ENCODE data around the gene PNMA6E. TPM values are rescaled to one million over a fixed set of nuclear protein-coding genes. Genes with fewer than 3 reads are reported as not detected.
"Not testable (repeated sequence)": the region's sequence is repeated elsewhere in the genome, so short reads cannot be mapped to it uniquely, and the experiment has no call there.

Gene PNMA6E
- polyA plus RNA-seq, 1 experiment = not detected

DNA sequence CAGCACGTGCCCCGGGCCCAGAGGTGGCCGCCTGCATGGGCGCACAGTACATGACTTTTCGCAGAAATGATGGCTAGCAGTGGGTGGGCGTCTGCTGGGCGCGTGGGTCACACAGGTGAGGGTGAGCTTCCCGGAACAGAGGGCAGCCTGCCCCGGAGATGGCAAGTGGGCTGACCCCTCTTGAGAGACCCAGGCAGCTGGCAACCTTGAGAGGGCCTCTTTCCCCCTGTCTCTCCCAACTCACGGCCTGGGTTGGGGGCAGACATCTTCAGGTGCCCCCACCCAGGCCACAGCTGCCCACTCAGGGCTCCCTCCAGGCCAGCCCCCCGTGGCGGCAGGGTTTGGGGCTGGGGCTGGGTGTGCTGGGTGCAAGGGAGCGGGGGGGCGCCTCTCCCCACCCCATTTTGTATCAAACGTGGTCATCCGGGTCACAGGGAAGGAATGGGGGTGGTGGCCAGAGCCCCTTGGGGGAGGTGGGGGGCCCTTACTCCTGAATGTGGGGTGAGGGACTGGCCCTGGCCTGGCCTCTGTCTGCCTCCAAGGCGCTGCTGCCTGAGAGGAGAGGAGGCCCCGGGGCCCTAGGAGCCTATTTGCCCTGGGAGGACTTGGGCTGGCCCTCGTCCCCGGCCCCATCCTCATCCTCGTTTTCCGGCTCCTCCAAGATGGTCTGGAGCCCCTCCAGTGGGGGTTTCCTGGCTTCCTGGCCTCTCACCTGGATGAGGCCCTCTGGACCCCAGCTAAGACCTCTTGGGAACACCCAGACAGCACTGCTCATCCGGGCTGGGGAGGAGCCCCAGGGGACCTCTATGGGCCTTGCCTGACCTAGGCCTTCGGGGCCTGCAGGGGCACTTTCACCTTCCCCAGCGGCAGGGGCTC lies 4.6 kb downstream of the PNMA6E start:
- Histone ChIP-seq H3K4me3 (ENCODE audit: low read depth, low read length) (no peak overlapping the region), H3K27ac (ENCODE audit: low read depth, low read length) (no peak overlapping the region), H3K9me3 (ENCODE audit: control insufficient read depth, insufficient read depth, low read length) (peaks cover 3% of the 10 kb centered on the region; the same call in 1 of the 2 replicates), H3K27me3 (ENCODE audit: control insufficient read depth, insufficient read depth, low read length) (no peaks in the 10 kb centered on the region)
- ChIA-PET CTCF (no interaction called here), POLR2A (no interaction called here)
- TF ChIP-seq, protein P1, sequence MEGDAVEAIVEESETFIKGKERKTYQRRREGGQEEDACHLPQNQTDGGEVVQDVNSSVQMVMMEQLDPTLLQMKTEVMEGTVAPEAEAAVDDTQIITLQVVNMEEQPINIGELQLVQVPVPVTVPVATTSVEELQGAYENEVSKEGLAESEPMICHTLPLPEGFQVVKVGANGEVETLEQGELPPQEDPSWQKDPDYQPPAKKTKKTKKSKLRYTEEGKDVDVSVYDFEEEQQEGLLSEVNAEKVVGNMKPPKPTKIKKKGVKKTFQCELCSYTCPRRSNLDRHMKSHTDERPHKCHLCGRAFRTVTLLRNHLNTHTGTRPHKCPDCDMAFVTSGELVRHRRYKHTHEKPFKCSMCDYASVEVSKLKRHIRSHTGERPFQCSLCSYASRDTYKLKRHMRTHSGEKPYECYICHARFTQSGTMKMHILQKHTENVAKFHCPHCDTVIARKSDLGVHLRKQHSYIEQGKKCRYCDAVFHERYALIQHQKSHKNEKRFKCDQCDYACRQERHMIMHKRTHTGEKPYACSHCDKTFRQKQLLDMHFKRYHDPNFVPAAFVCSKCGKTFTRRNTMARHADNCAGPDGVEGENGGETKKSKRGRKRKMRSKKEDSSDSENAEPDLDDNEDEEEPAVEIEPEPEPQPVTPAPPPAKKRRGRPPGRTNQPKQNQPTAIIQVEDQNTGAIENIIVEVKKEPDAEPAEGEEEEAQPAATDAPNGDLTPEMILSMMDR (IDR thresholded peaks at IDR 0.05; ENCODE audit: low read depth, low read length) = no peak
- DNase-seq (ENCODE audit: low read depth, low spot score) = no peak

DNA sequence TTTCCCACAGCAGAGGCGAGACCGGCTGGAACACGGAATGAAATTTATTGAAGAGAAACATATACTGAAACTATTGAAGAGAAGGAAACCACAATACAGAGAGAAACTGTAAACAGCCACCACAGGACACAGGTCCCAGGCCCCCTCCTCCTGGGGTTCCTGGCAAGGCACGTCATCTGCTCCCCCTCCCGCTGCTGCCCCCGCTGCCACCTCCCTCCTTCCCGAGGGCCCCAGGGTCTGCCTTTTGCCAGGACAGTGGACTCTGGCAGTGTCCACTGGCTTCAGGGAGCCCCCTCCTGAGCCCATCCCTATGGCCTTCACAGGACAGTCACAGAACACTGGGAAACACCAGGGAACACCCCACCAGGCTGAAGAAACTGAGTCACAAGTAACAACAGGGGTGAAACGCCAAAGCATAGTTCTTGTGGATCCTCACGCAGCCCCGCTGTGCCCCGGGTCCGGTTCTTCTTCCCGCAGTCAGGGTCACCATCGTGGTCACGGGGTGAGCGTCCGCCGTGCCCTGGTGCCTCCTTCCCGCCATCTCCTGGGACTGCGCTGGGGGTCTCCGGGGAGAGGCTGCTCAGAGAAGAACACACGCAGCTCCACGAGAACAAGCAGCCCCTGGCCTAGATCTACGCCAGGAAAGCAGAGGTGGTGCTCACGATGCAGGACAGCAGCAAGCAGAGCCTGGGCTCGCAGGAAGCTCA lies 5.4 kb downstream of the PNMA6E start:
- no peak for DNase-seq (ENCODE audit: low read depth, low spot score)
- ChIA-PET CTCF (no interaction called here), POLR2A (no interaction called here)
- Histone ChIP-seq H3K4me3 (ENCODE audit: low read depth, low read length) (no peak overlapping the region), H3K27me3 (ENCODE audit: control insufficient read depth, insufficient read depth, low read length) (no peaks in the 10 kb centered on the region), H3K9me3 (ENCODE audit: control insufficient read depth, insufficient read depth, low read length) (peaks cover 3% of the 10 kb centered on the region; the same call in 1 of the 2 replicates), H3K27ac (ENCODE audit: low read depth, low read length) (no peak overlapping the region)
- TF ChIP-seq, protein P1 (IDR thresholded peaks at IDR 0.05; ENCODE audit: low read depth, low read length) = no peak

DNA sequence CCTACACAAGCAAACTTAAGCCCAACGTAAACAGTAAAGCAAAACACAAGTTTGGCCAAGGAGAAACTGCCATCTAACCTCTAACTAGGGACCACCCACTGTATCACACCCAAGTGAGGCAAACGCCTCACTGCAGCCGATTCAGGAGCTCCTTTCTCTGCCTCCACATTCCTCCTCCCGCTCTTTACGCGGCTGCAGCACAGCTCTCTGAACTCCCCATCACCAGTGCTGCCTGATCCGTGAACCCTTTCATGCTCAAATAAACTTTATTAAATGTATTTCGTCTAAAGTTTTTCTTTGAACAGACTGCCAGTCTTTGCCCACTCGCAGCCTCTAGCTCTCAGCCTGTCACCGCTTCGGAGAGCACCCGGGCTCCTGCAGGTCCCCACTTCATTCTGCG lies 6.5 kb downstream of the PNMA6E start:
- DNase-seq (ENCODE audit: low read depth, low spot score) = no peak
- ChIA-PET CTCF (interaction anchor here (0.9 kb wide), 1 partner anchor 66 kb away, joined by 3 read pairs; no protein-coding TSS in a partner anchor), POLR2A (no interaction called here)
- TF ChIP-seq, protein P1 (IDR thresholded peaks at IDR 0.05; ENCODE audit: low read depth, low read length) = no peak
- H3K27me3 ChIP-seq (ENCODE audit: control insufficient read depth, insufficient read depth, low read length) = no peaks in the 10 kb centered on the region
- no peak overlapping the region for H3K4me3 ChIP-seq (ENCODE audit: low read depth, low read length)
- H3K9me3 ChIP-seq (ENCODE audit: control insufficient read depth, insufficient read depth, low read length) = peaks cover 3% of the 10 kb centered on the region; the same call in 1 of the 2 replicates
- no peak overlapping the region for H3K27ac ChIP-seq (ENCODE audit: low read depth, low read length)

DNA sequence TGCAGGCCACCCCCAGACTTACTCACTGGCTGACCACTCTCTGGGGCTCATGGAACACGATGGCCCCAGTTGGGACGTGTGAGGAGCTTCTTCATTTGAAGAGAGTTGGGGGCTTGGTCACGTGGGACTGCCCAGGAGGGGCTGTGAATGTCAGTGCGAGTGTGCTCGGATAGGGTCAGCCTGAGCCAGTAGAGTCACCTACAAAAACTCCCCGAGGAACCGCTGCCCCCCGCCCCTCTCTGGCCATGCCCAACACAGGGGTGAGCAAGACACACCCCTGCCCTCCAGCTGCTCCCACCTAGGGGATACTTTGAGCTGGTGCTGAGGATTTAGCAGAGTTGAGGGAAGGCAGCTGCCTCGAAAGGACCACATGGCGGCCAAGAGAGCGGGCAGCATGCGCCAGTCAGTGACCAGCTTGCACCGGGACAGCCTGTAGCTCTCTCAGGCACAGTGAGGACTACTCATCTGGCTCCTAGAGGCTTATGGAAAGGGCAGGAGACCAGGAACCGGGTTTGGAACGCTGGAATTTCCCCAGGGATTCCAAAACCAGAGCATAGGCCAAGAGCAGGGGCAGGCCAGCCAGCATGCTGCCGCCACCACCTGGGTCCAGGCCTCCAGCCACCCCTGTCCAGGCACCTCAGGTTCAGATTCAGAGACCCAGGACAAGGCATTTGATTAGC lies 8.4 kb downstream of the PNMA6E start:
- ChIA-PET CTCF (no interaction called here), POLR2A (no interaction called here)
- TF ChIP-seq, protein P1 (IDR thresholded peaks at IDR 0.05; ENCODE audit: low read depth, low read length) = no peak
- H3K27me3 ChIP-seq (ENCODE audit: control insufficient read depth, insufficient read depth, low read length) = no peaks in the 10 kb centered on the region
- DNase-seq (ENCODE audit: low read depth, low spot score) = no peak
- no peak overlapping the region for H3K27ac ChIP-seq (ENCODE audit: low read depth, low read length)
- H3K9me3 ChIP-seq (ENCODE audit: control insufficient read depth, insufficient read depth, low read length) = peaks cover 3% of the 10 kb centered on the region; the same call in 1 of the 2 replicates
- no peak overlapping the region for H3K4me3 ChIP-seq (ENCODE audit: low read depth, low read length)

DNA sequence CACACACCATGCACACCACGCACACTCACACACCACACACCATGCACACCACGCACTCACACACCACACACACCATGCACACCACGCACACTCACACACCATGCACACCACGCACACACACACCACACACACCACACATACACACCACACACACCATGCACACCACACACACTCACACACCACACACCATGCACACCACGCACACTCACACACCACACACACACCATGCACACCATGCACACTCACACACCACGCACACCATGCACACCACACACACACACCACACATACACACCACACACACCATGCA lies 11.7 kb downstream of the PNMA6E start:
- POLR2A ChIA-PET; DNase-seq (ENCODE audit: low read depth, low spot score); CTCF ChIA-PET; H3K9me3 ChIP-seq (ENCODE audit: control insufficient read depth, insufficient read depth, low read length); H3K27ac ChIP-seq (ENCODE audit: low read depth, low read length); H3K4me3 ChIP-seq (ENCODE audit: low read depth, low read length); H3K27me3 ChIP-seq (ENCODE audit: control insufficient read depth, insufficient read depth, low read length): not testable (repeated sequence)

Data from AG04450 (cell line).